HG03025 (cell line): Measurements from ENCODE around the gene RNF40.
"Not testable (repeated sequence)": the region's sequence is repeated elsewhere in the genome, so short reads cannot be mapped to it uniquely, and the experiment has no call there.

Source experiments
- ATAC-seq: cut with Tn5 transposase; IDR thresholded peaks from one replicate; pipeline ENCODE4 v1.9.1; 2021; ENCODE audit warnings: mild to moderate bottlenecking, moderate library complexity; ENCODE audit not compliant: unreplicated experiment, low FRiP score

RNF40 gene

GRCh38 chr16:30809675-30810074 is 47.6 kb downstream of the RNF40 start:
- not testable (repeated sequence) for ATAC-seq

GRCh38 chr16:30813821-30814189 is 51.7 kb downstream of the RNF40 start:
- no peak for ATAC-seq

- ATAC-seq = no peak
These were observed 54.6 kb downstream of the RNF40 start for GRCh38 chr16:30816769-30817168.

- no peak for ATAC-seq
These were observed 58.9 kb downstream of the RNF40 start for GRCh38 chr16:30820952-30821421.

GRCh38 chr16:30821441-30821840 is 59.3 kb downstream of the RNF40 start:
- ATAC-seq = not testable (repeated sequence)

- no peak for ATAC-seq
These were observed 59.8 kb downstream of the RNF40 start for GRCh38 chr16:30821891-30822290.
